Chondrocyte (in vitro differentiated cells): Measurements from ENCODE around the gene WDPCP. TPM values are rescaled to one million over a fixed set of nuclear protein-coding genes. Genes with fewer than 3 reads are reported as not detected.
"Not testable (repeated sequence)": the region's sequence is repeated elsewhere in the genome, so short reads cannot be mapped to it uniquely, and the experiment has no call there.

Source experiments
- DNase-seq: peaks from one replicate; pipeline ENCODE4 v3.0.0; 2021; ENCODE audit warnings: mixed read lengths, low spot score
- H3K27ac Mint-ChIP-seq: one replicate; pipeline ENCODE4 v1.8.0; 2021; ENCODE audit warnings: mild to moderate bottlenecking, moderate library complexity, mixed read lengths; ENCODE audit not compliant: unreplicated experiment
- H3K27me3 Mint-ChIP-seq: 2 replicates; pipeline ENCODE4 v1.8.0; 2021; ENCODE audit warnings: low read depth, mixed read lengths
- H3K36me3 Mint-ChIP-seq: 2 replicates; pipeline ENCODE4 v1.8.0; 2021; ENCODE audit warnings: low read depth, mixed read lengths
- H3K4me1 Mint-ChIP-seq: 2 replicates; pipeline ENCODE4 v1.8.0; 2021; ENCODE audit warnings: low read depth, mild to moderate bottlenecking, mixed read lengths
- H3K4me3 Mint-ChIP-seq: one replicate; pipeline ENCODE4 v1.8.0; 2021; ENCODE audit warnings: mild to moderate bottlenecking, moderate library complexity, mixed read lengths; ENCODE audit not compliant: unreplicated experiment
- H3K9me3 Mint-ChIP-seq: 2 replicates; pipeline ENCODE4 v1.8.0; 2021; ENCODE audit warnings: low read depth, mixed read lengths
- total RNA-seq: library from RNA; stranded (reverse); gene quantifications from 3 replicates; pipeline ENCODE4 v1.2.1, GENCODE V29; 2021
- TF ChIP-seq, protein P1 (sequence below): fragments of 200-600 bp; sonication (generic); IDR thresholded peaks from 2 replicates; pipeline ENCODE4 v1.5.0; 2021; ENCODE audit warnings: antibody characterized with exemption, mild to moderate bottlenecking, moderate library complexity

Gene WDPCP
- total RNA-seq, 1 donor from 2014 or later: 8.6 TPM

DNA sequence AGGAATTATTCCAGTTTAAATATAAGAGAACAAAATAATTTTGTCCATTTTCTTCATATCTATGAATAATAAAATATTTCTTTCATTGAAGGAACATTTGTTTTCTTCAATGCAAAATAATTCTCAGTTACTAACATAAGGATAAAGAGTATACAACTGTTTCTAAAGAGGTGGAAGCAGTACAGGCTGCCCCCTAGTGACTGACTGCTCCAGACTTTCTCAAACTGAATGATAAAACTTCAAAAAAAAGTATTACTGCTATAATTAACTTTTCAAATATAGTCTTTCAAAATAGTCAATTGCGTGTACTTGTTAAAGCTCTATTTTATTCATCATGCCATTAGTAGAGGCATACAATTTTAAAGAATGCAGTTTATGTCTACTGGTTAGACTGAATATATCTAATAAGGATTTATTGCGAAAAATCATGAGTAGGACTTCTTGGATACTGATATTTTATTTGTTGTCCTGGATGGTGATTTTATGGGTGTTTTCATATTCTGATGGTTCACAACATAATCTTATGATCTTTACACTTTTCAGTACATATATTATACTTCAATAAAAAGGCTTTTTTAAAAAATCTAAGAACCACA lies 100.1 kb downstream of the WDPCP start:
- no peak for DNase-seq
- no peak overlapping the region for H3K4me3 Mint-ChIP-seq
- no peak overlapping the region for H3K27ac Mint-ChIP-seq
- TF ChIP-seq, protein P1, sequence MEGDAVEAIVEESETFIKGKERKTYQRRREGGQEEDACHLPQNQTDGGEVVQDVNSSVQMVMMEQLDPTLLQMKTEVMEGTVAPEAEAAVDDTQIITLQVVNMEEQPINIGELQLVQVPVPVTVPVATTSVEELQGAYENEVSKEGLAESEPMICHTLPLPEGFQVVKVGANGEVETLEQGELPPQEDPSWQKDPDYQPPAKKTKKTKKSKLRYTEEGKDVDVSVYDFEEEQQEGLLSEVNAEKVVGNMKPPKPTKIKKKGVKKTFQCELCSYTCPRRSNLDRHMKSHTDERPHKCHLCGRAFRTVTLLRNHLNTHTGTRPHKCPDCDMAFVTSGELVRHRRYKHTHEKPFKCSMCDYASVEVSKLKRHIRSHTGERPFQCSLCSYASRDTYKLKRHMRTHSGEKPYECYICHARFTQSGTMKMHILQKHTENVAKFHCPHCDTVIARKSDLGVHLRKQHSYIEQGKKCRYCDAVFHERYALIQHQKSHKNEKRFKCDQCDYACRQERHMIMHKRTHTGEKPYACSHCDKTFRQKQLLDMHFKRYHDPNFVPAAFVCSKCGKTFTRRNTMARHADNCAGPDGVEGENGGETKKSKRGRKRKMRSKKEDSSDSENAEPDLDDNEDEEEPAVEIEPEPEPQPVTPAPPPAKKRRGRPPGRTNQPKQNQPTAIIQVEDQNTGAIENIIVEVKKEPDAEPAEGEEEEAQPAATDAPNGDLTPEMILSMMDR: peak; percentile 93
- no peaks in the 10 kb centered on the region for H3K27me3 Mint-ChIP-seq
- H3K36me3 Mint-ChIP-seq: peaks cover 2% of the 10 kb centered on the region
- no peaks in the 10 kb centered on the region for H3K9me3 Mint-ChIP-seq
- H3K4me1 Mint-ChIP-seq: no peaks in the 10 kb centered on the region

DNA sequence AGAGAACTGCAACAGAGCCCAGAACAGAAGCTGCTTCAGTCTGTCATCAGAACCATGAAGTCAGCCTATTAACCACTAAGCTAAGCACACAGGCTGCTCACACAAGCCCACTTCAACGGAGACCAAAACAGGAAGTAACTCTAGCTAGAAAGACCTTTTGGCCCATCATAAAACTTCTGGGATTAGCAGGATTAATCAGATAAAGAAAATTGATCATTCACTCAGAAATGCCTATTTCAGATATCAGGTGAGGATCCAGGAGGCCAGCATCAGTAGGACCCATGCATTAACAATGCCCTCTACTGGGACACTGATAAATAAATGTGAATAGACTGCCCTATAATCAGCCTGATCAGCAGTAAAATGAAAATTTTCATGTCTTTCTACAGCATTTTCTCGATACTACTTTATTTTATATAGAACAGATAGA lies 101.4 kb downstream of the WDPCP start:
- H3K27me3 Mint-ChIP-seq: no peaks in the 10 kb centered on the region
- H3K27ac Mint-ChIP-seq: no peak overlapping the region
- DNase-seq: no peak
- H3K36me3 Mint-ChIP-seq: peaks cover 2% of the 10 kb centered on the region
- no peak overlapping the region for H3K4me3 Mint-ChIP-seq
- no peaks in the 10 kb centered on the region for H3K4me1 Mint-ChIP-seq
- TF ChIP-seq, protein P1: peak; percentile 40
- H3K9me3 Mint-ChIP-seq: no peaks in the 10 kb centered on the region

DNA sequence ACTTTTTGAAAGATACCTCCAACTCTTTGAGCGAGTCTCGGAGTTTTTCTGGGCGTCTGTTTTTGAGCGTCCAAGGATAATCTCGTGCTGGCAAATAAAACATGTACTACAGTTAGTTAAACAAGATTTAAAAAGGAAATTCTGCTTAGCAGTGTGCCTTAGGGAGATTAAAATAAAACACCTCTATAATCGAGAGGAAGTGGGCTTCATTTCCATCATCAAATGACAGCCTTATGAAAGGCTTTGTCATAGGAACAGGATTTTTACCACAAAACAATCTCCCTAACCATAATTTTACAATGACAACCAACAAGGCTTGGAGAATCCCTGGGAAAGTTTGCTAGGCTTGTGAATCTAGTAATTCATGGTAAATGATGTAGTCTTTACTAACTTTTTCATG lies 103.4 kb downstream of the WDPCP start:
- Mint-ChIP-seq H3K27me3 (no peaks in the 10 kb centered on the region), H3K27ac (no peak overlapping the region), H3K4me1 (no peaks in the 10 kb centered on the region), H3K4me3 (no peak overlapping the region), H3K36me3 (peaks cover 5% of the 10 kb centered on the region), H3K9me3 (peaks cover 7% of the 10 kb centered on the region)
- DNase-seq: no peak
- TF ChIP-seq, protein P1: no peak

DNA sequence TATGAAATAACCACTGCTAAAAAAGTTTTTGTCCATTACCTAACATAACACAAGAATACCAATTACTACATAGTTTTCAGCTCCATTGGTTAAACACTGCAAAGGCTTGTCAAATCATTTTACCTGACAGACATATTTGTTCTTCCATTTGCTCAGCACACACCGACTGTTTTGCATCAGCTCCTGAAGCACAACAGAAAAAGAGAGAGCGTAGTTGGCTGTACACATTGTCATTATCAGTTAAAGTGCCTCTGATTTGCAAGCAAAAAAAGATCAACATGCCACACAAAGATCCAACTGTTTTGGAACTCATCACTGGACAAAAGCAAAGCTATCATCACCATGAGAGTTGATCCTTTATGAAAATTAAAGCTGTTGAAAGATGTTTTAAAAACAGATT lies 103.8 kb downstream of the WDPCP start:
- DNase-seq: no peak
- Mint-ChIP-seq H3K27me3 (no peaks in the 10 kb centered on the region), H3K9me3 (peaks cover 7% of the 10 kb centered on the region), H3K4me3 (no peak overlapping the region), H3K36me3 (peaks cover 5% of the 10 kb centered on the region), H3K27ac (no peak overlapping the region), H3K4me1 (no peaks in the 10 kb centered on the region)
- TF ChIP-seq, protein P1: no peak

DNA sequence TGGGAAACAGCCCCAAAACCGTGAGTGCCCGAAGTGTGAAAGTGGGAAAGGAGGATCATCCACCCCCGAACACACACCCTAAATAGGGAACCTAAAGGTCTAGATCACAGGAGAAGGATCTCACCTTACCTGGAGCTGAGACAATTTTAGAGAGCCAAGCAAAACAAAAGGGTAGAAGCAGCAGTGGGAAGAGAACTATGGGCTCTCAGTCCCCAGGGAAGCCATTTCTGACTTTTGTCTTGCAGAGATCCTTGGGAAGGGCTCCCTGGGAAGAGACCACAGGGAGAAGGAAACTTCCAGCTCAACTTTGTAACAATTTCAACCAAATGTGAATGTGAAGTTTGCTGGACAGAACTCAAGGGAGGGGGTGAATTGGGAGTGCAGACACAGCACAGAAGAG lies 110.6 kb downstream of the WDPCP start:
- Mint-ChIP-seq H3K27me3 (no peaks in the 10 kb centered on the region), H3K4me1 (no peaks in the 10 kb centered on the region), H3K9me3 (peaks cover 9% of the 10 kb centered on the region), H3K4me3 (no peak overlapping the region), H3K36me3 (peaks cover 10% of the 10 kb centered on the region), H3K27ac (no peak overlapping the region)
- TF ChIP-seq, protein P1: no peak
- no peak for DNase-seq

DNA sequence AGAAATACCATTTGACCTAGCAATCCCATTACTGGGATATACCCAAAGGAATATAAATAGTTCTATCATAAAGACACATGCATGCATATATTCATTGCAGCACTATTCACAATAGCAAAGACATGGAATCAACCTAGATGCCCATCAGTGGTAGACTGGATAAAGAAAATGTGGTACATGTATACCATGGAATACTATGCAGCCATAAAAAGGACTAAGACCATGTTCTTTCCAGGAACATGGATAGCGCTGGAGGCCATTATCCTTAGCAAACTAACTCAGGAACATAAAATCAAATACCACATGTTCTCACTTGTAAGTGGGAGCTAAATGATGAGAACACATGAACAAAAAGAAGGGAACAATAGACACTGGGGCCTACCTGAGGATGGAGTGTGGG lies 119.0 kb downstream of the WDPCP start:
- not testable (repeated sequence) for DNase-seq, H3K4me1 Mint-ChIP-seq, H3K4me3 Mint-ChIP-seq, H3K27ac Mint-ChIP-seq, H3K27me3 Mint-ChIP-seq
- Mint-ChIP-seq H3K9me3 (peaks cover 23% of the 10 kb centered on the region), H3K36me3 (peaks cover 18% of the 10 kb centered on the region)
